HUES64 (cell line): ENCODE measurements around the gene RERE.

Experiments used
- H3K27ac ChIP-seq: 2 replicates; pipeline ENCODE4 v1.7.0; 2013; ENCODE audit warnings: low read depth, low read length, inconsistent platforms
- H3K27me3 ChIP-seq: 2 replicates; pipeline ENCODE4 v1.6.1; 2013; ENCODE audit warnings: mild to moderate bottlenecking, low read length; ENCODE audit not compliant: insufficient read depth
- H3K36me3 ChIP-seq: 2 replicates; pipeline ENCODE4 v1.6.1; 2013; ENCODE audit warnings: mild to moderate bottlenecking, low read length; ENCODE audit not compliant: insufficient read depth
- H3K4me1 ChIP-seq: 2 replicates; pipeline ENCODE4 v1.6.1; 2013; ENCODE audit warnings: mild to moderate bottlenecking, low read length, moderate library complexity; ENCODE audit not compliant: insufficient read depth
- H3K4me3 ChIP-seq: 2 replicates; pipeline ENCODE4 v1.5.1; 2013; ENCODE audit warnings: mild to moderate bottlenecking, low read length, moderate library complexity
- H3K9ac ChIP-seq: 2 replicates; pipeline ENCODE4 v1.6.1; 2013; ENCODE audit warnings: mild to moderate bottlenecking, low read depth, low read length
- H3K9me3 ChIP-seq: 2 replicates; pipeline ENCODE4 v1.6.1; 2013; ENCODE audit warnings: low read depth, low read length; ENCODE audit not compliant: insufficient read depth
- WGBS: fragments of 150-250, 120-280 bp; methylation state at CpG from one replicate; pipeline ENCODE4 v1.1.7; 2013; ENCODE audit warnings: missing lambda C conversion rate; 5-methylcytosine and 5-hydroxymethylcytosine counted together

The RERE gene

DNA sequence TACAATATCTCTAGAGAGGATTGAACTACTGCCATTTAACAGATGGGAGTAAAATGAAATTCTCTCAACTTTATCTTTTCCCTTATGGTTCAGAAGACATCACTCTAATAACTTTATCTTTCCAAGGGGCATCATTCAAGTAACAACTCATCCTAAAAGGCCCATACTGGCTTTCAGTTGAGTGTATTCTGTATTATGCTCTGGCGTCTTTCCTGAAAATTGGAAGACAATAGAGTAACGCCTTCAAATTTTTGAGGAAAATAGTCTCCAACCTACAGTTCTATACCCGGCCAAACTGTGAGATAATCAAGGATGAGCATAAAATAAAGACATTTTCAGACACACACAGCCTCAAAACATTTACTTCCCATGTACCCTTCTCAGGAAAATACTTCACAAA, 103.3 kb downstream of the RERE start:
- Histone ChIP-seq H3K4me1 (peaks cover 54% of the 10 kb centered on the region), H3K9ac (no peak overlapping the region), H3K9me3 (no peaks in the 10 kb centered on the region), H3K27ac (no peak overlapping the region), H3K36me3 (no peaks in the 10 kb centered on the region), H3K4me3 (no peak overlapping the region), H3K27me3 (no peaks in the 10 kb centered on the region)
- WGBS = 94% methylated on average over 3 of the region's 3 CpGs

- WGBS = 8% methylated on average over 5 of the region's 5 CpGs
- Histone ChIP-seq H3K9ac (peak overlapping the region; percentile 13; the same call in 1 of the 2 replicates), H3K27ac (peak overlapping the region; percentile 79), H3K4me1 (peaks cover 42% of the 10 kb centered on the region), H3K27me3 (no peaks in the 10 kb centered on the region), H3K36me3 (no peaks in the 10 kb centered on the region), H3K4me3 (peak overlapping the region; percentile 11; the same call in 1 of the 2 replicates), H3K9me3 (no peaks in the 10 kb centered on the region)
These were observed 104.8 kb downstream of the RERE start for GRCh38 chr1:8712413-8713231.

GRCh38 chr1:8711873-8712412, 105.5 kb downstream of the RERE start:
- Histone ChIP-seq H3K9ac (peak overlapping the region; percentile 13; the same call in 1 of the 2 replicates), H3K4me3 (peak overlapping the region; percentile 11; the same call in 1 of the 2 replicates), H3K36me3 (no peaks in the 10 kb centered on the region), H3K27ac (peak overlapping the region; percentile 79), H3K4me1 (peaks cover 42% of the 10 kb centered on the region), H3K27me3 (no peaks in the 10 kb centered on the region), H3K9me3 (no peaks in the 10 kb centered on the region)
- WGBS = 52% methylated on average over 3 of the region's 4 CpGs

DNA sequence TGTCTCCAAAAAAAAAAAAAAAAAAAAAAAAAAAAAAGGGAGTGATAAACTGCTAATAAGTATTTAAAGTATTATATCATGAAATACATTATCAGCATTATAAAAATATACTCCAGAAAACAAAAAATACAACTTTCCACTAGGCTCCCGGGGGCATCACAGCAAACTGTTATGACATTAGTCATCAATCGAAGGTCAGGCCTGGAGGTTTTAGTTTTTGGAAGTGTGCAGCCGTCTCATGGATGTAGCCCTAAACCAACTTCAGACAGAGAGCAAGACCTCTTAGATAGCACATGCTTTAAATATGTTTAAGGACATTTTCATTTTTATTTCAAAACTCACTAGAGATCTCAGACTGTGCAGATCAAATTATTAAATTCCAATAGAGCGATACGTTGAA, 106.3 kb downstream of the RERE start:
- WGBS = 90% methylated on average over 5 of the region's 5 CpGs
- no peaks in the 10 kb centered on the region for H3K27me3 ChIP-seq
- H3K27ac ChIP-seq = no peak overlapping the region
- H3K4me1 ChIP-seq = peaks cover 49% of the 10 kb centered on the region
- no peak overlapping the region for H3K4me3 ChIP-seq
- no peaks in the 10 kb centered on the region for H3K36me3 ChIP-seq
- H3K9ac ChIP-seq = no peak overlapping the region
- H3K9me3 ChIP-seq = no peaks in the 10 kb centered on the region

DNA sequence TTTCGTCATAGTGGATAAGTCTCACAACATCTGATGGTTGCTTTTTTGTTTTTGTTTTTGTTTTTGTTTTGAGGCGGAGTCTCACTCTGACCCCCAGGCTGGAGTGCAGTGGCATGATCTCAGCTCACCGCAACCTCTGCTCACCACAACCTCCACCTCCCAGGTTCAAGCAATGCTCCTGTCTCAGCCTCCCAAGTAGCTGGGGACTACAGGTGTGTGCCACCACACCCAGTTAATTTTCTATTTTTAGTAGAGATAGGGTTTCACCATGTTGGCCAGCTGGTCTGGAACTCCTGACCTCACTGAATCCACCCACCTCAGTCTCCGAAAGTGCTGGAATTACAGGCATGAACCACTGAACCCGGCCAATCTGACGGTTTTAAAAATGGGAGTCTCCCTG, 109.2 kb downstream of the RERE start:
- H3K4me1 ChIP-seq = peaks cover 67% of the 10 kb centered on the region
- WGBS = 92% methylated on average over 6 of the region's 6 CpGs

GRCh38 chr1:8706995-8707396, 110.4 kb downstream of the RERE start:
- Histone ChIP-seq H3K27me3 (no peaks in the 10 kb centered on the region), H3K4me1 (peaks cover 55% of the 10 kb centered on the region), H3K36me3 (no peaks in the 10 kb centered on the region), H3K27ac (0 out of 2 replicates have a peak overlapping the region, but pooled peaks have one; percentile 8), H3K9me3 (no peaks in the 10 kb centered on the region), H3K4me3 (no peak overlapping the region), H3K9ac (no peak overlapping the region)
- WGBS = 76% methylated on average over 3 of the region's 3 CpGs

More for the DNA sequence above, 109.2 kb downstream of the RERE start:
- no peak overlapping the region for H3K9ac ChIP-seq
- no peaks in the 10 kb centered on the region for H3K27me3 ChIP-seq
- no peaks in the 10 kb centered on the region for H3K9me3 ChIP-seq
- no peaks in the 10 kb centered on the region for H3K36me3 ChIP-seq
- no peak overlapping the region for H3K27ac ChIP-seq
- no peak overlapping the region for H3K4me3 ChIP-seq

- Histone ChIP-seq H3K9ac (no peak overlapping the region), H3K9me3 (no peaks in the 10 kb centered on the region), H3K27me3 (no peaks in the 10 kb centered on the region), H3K27ac (peak overlapping the region; percentile 47), H3K4me3 (no peak overlapping the region), H3K4me1 (peaks cover 47% of the 10 kb centered on the region), H3K36me3 (no peaks in the 10 kb centered on the region)
- WGBS = no CpG with 5 or more reads among the region's 1 CpG
These were observed 111.1 kb downstream of the RERE start for GRCh38 chr1:8706291-8706690.

- Histone ChIP-seq H3K9ac (no peak overlapping the region), H3K27me3 (no peaks in the 10 kb centered on the region), H3K27ac (peak overlapping the region; percentile 53), H3K36me3 (no peaks in the 10 kb centered on the region), H3K4me1 (peaks cover 50% of the 10 kb centered on the region), H3K9me3 (no peaks in the 10 kb centered on the region), H3K4me3 (no peak overlapping the region; the same call in 1 of the 2 replicates)
- 58% methylated on average over 2 of the region's 2 CpGs for WGBS
These were observed 112.5 kb downstream of the RERE start for GRCh38 chr1:8704866-8705506.

DNA sequence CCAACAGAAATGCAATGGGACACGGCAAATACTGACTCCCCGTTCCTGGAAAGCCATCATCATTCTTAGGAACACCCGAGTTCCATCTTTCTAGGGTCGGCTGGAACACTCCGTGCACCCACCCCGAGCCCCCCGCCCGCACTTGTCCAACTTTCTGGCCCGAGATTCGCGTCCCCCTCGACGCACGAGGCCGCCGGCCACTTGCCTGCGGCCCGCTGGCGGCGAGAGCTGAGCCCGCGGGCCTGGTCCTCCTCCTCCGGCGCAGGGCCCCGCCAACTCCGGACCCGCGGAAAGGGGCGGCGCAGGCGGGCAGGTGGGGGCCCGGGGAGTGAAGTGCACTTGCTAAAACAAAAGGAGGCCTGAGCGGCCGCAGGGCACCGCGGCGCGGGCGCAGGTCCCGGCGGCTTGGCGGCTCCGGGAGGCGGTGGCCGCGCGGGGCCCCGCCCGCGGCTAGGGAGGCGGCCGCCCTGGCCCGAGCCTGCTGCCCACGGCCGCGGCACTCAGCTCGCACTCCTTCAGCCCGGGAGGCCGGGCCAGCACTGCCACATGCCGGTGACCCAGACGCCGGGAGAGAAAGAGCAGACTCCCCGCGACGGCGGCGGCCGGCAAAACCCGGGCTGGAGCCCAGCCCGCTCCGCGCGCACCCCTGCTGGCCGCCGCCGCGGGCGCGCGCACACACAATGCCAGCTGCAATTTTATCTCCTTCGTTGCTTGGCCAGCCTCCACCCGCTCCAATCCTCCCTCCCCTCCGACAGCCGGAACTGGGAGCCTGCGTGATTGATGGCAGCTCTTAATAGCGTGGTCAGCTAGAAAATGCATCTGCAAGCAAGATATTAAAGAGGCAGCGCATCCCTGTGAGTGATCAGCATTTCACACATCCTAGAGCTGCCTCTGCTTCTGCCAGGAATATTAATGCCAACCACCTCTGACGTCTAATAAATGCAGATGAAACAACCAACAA, 114.3 kb downstream of the RERE start:
- H3K9ac ChIP-seq = peak overlapping the region; percentile 93
- WGBS = under 1% methylated on average over 88 of the region's 88 CpGs
- peak overlapping the region; percentile 89 for H3K27ac ChIP-seq
- peak overlapping the region; percentile 73 for H3K4me3 ChIP-seq
- H3K9me3 ChIP-seq = no peaks in the 10 kb centered on the region
- H3K36me3 ChIP-seq = no peaks in the 10 kb centered on the region
- no peaks in the 10 kb centered on the region for H3K27me3 ChIP-seq
- peaks cover 60% of the 10 kb centered on the region for H3K4me1 ChIP-seq

GRCh38 chr1:8702472-8702849, 115.0 kb downstream of the RERE start:
- H3K9ac ChIP-seq = peak overlapping the region; percentile 93
- WGBS = 0% methylated on average over 6 of the region's 7 CpGs
- no peaks in the 10 kb centered on the region for H3K36me3 ChIP-seq
- H3K4me3 ChIP-seq = peak overlapping the region; percentile 73
- peaks cover 58% of the 10 kb centered on the region for H3K4me1 ChIP-seq
- H3K27me3 ChIP-seq = no peaks in the 10 kb centered on the region
- no peaks in the 10 kb centered on the region for H3K9me3 ChIP-seq
- H3K27ac ChIP-seq = peak overlapping the region; percentile 89
